ENCODE results near the gene ARHGAP22. TPM values are rescaled to one million over a fixed set of nuclear protein-coding genes. Genes with fewer than 3 reads are reported as not detected.

ARHGAP22 gene
- total RNA-seq, 1 experiment from 2014 or later: 3.0 TPM

DNA sequence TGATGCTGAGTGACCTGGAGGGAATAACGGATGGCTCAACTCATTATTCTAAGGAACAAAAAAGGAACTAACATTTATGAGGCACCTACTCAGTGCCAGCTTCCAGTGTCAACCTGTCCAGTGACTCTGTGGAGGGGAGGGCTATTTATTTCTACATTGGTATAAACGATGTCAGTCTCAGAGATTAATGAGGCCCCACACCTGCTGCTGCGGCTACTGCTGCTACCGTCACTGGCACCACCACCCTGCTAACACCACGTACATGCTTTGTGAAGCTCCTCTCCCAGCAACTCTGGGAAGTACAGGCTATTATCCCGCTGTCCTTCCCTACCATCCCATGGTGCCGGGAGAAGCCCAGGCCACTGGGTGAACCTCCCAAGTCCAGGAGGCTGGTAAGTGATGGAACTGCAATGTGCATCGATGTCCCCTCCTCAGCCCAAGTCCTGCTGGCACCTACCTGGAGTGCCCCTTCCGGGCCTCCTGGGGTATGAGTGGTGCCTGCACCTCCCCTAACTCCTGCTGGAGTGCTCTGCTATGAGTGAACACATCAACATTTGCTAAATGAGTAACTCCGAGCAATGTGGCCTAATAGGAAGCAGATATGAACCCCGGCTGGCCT, 101.5 kb downstream of the ARHGAP22 start:
- no peak for DNase-seq (ENCODE audit: extremely low read depth, low read depth)

DNA sequence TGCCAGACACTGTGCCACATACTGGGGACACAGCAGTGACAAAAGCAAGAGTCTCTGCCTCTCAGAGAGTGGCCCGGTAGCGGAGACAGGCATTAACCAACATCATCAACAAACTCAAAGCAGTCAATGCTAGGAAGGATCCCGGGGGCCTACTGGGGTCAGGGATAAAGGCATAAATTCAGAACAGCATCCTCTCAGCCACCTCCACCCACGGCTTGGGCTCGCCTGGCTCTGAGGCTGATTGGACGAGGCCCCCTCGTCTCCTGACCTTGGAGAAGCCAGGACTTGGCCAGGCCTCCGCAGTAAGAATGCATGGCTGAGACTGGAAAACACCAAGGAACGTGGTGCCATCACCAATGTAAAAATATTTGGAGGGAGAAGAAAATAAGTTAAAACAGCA, 102.1 kb downstream of the ARHGAP22 start:
- DNase-seq (ENCODE audit: extremely low read depth, low read depth): no peak

DNA sequence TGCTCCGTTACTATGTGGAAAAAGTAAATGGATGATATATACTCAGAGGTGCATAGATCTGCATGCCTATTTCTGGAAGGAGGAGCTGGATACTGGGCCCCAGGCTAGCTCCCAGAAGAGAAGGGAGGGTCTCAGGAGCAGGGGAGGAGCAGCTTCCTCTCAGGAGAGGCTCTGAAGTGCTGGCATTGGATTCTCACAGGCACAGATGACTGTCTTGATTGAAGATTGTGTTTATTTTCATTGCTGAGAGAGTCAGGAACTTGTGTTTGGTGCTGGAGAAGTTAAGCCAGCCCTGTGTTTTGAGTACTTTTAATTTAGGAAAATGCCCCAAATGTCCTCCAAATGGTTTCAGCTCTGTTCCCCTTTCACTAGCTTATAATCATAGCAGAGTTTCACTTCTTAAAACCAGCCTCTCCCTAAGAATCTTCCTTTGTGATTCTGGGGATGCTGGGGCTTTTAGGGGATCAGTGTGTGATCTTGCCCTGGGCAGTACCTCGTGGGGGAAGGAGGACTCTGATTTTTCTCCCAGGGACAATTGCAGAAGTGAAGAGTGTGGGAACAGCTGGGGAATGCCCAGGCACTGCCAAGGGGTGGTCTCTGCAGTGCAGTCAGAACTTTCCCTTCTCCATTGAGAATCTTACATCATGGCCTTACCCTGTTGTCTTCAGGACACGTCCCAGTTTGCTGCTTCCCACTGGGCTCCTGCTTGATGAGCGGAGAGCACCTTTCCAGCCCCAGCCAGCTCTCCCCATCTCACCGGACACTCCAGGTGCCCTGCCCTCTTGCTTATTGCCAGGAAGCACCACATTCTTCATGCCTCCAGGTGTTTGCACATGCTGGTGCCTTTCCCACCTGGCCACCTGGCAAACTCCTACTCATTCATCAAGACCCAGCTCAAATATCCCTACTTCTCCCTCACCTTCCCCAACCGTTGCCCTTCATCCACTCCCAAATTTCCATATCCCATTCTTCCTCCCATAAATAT, 102.8 kb downstream of the ARHGAP22 start:
- no peak for DNase-seq (ENCODE audit: extremely low read depth, low read depth)

DNA sequence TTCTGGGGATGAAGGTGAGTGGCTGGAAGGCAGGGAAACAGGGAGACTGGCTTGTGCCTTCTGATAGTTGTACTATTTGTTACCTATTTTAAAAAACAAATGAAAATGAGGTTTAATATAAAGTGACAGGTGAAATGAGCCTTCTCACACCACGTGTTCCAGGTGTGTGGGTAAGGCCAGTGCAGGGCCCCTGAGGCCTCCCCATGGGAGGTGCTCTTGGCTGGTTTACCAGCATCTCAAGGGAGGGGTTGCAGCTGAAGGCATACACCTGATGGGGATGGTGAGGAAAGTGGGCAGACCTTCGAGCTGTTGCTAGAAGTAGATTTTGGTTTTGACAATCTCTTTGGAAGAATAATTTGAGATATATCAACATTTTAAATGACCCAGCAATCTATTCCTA, 103.6 kb downstream of the ARHGAP22 start:
- DNase-seq (ENCODE audit: extremely low read depth, low read depth): no peak

DNA sequence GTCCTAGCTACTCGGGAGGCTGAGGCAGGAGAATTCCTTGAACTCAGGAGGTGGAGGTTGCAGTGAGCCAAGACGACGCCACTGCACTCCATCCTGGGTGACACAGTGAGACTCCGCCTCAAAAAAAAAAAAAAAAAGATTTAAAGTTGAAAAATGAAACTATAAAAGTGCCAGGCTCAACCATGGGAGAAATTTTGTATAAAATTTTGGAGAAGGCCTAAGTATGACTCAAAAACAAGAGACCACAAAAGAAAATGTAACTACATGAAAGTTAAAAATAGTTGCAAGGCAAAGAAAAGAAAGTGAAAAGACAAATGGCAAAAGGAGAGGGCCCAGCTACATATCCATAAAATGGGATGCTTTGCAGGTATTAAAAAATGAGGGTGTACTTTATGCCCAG, 104.1 kb downstream of the ARHGAP22 start:
- DNase-seq (ENCODE audit: extremely low read depth, low read depth): no peak

DNA sequence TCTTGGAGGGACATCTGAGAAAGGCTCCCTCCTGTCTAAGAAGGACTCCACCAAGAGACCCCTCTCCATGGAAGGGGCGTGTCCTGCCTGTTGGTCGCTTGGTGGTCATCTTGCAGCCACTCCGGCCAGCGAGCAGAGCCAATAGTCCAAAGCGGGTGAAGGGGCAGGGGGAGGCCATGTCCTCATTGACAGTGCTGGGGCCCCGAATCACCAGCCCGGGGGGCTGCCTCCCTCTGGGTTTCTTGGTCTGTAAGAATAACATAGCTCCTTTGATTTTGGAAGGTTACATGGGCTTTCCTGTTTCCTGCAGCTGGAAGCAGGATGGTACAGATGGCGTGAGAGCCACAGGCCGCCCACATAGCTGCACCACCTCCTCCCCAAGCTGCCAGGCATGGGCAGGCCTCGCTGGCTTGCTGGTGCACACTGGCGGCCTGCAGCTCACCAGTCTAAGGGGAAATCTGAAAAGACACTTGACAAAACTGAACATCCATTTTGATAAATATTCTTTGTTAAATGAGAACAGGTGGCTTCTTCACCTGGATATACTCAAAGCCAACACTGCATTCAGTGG, 105.8 kb downstream of the ARHGAP22 start:
- no peak for DNase-seq (ENCODE audit: extremely low read depth, low read depth)

DNA sequence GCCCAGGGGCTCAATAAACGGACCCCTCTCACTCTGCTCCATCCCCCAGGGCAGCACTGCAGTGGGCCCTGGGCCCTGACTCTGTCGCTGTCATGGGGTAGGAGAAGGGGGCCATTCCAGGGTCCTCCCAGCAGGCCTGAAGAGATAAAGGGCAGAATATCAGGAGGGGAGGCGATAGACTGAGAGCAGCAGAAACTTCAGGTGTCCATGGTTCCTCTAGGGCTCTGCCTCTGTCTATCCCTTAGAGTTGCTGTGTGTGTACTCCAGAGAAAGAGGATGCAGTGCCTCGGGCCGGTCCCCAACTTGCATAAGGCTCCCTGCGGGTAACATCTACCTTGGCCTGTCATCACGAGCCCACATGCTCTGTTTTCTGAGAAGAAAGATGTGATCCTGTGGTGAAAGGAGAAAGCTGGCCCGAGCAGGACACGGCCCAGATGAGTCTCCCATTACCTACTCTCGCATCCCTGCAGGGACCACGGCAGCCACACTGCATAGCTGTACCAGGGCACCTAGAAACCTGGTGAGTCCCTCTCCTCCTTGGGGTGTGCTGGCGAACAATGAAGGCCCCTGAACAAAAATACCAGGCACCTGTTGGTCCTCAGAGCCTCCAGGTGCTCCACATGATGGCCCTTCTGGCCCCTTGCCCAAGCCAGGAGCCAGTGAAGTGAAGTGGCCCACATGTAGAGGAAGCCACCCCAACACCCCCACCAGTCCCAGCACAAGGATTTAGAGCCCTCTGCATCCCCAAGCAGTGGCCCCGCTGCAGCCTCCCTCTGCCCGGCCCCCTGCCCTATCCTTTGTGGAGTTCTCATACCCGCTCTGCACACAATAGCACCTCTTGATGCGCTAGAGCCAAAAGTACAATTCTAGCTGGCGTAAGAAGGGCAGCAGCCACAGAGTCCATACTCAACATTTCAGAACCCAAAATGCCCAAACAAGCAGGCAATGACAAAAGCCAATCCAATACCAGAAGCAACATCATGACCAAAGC, 106.8 kb downstream of the ARHGAP22 start:
- no peak for DNase-seq (ENCODE audit: extremely low read depth, low read depth)

DNA sequence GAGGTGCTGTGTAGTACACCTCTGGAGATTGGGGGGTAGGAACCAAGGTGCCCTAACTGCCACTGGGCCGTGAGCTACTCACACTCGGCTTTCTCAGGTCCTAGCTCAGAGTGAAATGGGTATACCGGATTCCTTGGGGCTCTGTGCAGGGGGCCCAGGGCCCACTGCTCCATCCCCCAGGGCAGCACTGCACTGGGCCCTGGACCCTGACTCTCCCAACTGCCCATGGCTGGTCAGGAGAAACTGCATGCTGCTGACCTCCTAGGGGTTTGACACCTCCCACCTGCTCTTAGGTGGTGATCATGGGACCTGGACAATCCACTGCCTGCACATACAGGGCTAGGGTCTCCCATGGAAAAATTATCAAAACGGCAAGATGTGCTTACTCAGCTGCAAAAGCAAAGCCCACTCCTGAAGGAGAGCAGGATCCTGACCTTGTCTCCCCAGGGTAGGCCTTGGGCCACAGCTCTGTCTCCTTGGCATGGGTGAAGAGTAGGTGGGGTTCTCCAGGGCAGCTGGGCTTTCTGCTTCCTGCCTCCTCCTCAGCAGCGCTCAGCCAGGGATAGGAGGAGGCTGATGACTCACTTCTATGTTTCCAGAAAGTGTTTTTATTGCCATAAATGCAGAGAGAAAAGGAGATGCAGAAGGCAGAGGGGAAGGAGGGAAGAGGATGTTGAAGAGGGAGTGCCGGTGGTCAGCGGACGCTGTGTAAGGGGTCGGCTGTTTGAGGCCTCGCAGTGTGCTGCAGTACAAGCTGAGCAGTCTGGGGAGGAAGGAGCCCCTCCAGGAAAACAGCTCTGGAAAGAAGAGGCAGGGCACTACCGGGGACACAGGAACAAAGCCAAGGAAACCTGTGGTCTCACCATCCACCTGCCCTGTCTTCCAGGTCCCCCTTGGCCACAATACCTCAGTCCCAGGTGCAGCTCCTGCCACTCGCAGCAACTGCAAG, 107.8 kb downstream of the ARHGAP22 start:
- no peak for DNase-seq (ENCODE audit: extremely low read depth, low read depth)

DNA sequence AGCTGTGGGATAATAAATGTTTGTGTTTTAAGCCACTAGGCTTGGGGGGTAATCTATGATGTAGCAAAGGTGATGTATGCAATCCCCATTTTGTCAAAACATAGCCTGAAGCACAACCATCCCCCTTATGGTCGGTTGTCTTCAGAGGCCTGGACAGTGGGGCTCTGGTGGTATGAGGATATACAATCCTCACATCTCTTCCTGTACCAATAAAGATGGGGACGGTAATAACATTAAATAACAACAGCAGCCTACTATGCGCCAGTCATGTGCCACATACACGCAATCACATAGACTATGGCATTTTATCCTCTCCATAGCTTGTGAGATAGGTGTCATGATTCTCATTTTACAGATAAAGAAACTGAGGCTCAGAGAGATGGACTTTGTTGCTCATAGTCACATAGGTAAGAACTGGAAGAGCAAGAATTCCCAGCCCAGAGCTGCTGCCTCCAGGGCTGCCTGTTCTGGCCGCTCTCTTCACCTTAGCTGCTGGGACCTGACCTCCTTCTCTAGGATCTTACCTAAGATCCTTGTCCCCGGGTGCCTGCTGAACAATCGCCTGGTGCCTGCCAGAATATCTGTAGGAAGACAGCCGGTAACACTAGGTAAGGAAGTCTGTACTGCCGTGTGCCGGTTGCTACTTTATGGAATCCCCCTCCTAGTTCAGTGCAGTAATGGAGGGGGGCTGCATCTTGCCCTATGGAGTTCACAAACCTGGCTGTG, 108.6 kb downstream of the ARHGAP22 start:
- no peak for DNase-seq (ENCODE audit: extremely low read depth, low read depth)

DNA sequence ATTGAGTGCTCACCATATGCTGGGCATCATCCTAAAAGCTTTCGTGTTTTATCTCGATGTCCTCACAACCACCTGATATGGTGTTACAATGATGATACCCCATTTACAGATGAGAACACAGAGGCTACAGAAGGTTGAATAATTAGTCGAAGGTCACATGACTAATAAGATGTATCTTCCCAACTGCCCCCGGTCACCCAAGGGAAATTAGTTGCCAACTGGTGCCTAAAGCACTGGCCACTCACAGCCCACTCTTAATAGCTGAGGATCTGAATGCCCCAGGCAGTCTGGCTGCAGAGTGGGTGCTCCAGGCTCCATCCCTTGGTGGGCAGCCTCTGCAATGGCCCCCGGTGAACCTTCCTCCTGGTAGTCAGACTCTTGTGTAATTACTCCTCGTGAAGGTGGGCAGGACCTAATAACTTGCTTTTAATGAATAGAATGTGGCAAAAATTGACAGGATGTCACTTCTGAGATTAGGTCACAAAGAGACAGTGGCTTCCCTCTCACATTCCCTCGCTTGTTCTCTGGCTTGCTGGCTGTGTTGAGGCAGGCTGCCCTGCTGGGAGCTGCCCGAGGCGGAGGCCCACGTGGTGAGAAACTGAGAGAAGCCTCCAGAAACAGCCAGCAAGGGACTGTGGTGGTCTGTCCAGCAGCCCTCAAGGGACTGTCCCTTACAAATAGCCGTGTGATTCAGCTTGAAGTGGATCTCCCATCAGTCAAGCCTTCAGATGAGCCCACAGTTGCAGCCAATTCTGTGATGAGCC, 109.4 kb downstream of the ARHGAP22 start:
- DNase-seq (ENCODE audit: extremely low read depth, low read depth): no peak

DNA sequence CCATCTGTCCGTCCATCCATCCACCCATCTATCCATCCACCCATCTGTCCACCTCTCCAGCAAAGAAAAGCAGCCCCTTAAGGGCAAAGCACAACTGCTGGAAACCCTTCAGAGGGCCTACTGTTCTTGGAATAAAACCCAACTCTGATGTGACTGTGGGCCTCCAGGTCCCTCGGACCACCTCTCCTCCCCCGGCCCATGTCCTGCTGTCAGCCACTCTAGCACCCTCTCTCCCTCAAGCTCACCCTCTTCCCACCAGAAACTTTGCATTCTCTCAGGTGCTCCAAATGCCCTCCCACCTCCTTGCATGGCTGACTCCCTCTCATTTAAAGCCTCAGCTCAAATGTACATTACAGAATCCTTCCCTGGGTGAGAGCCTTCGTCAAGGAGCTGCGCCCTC, 110.3 kb downstream of the ARHGAP22 start:
- no peak for DNase-seq (ENCODE audit: extremely low read depth, low read depth)

DNA sequence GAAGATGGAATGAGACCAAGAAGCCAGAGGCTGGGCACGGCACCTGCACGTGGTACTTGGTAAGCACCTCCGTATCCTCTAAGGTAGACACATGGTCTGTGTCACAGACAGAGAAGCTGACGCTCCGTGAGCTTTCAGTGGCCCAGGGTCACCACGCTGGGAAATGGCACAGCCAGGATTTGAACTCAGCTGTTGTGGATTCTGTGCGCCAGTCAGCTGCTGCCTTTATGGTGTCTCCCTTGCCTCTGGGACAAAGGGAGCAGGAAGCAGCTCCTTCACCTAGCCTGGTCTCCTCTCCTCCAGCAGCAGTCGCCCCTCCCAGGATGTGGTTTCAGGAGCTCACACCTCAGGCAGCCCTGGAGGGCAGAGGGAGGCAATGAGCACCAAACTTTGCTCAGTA, 110.8 kb downstream of the ARHGAP22 start:
- DNase-seq (ENCODE audit: extremely low read depth, low read depth): no peak

DNA sequence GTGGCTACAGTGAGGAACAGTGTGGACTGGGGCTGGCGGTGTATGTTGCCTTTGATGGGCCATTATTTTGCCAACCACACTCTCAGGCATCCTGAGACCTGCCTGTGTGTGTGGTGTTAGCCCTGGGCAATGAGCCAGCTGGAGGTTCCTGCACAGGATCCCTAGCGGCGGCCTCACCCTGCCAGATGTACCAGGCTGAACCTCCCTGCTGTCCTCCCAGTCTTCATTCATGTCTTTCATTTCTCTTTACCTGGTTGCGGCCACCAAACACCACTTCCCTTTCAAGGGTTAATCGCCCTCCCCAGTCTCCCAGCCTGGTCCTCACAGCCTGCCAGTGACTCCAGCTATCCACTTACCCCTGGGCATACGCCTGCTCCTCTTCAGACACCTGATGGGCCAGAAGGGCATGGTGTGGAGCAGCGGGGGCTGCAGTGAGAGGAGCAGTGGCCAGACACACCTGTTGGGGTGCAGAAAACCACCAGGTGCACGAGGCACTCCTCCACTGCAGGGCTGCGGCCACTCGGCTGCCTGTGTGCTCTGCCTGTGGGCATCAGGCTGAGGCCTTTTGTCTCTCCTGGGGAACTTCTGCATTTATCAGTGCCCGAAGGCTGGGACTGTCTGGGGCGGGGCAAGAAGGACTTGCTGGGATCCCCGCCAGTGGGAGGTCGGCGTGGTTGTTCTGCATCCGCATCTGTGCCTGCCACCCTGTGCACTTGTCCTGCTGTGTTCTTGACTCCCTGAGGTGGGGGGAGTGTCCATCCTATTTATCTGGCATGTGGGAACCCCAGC, 111.6 kb downstream of the ARHGAP22 start:
- DNase-seq (ENCODE audit: extremely low read depth, low read depth): no peak

DNA sequence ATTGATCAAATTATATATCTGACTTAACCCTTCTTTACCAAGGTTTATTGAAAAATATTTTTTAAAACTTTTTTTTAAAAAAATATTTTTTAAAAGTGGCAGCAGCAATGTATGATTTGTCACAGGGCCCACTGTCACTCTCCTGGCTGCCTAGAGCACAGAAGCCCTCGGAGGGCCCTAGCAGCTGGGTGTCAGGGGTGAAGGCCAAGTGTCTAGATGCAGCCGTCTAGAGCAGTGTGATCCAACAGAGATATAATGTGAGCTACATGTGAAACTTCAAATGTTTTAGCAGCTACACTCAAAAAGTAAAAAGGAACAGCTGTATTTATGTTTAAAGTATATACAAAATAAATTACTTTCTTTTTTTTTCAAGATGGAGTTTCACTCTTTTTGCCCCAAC, 112.7 kb downstream of the ARHGAP22 start:
- DNase-seq (ENCODE audit: extremely low read depth, low read depth): no peak

DNA sequence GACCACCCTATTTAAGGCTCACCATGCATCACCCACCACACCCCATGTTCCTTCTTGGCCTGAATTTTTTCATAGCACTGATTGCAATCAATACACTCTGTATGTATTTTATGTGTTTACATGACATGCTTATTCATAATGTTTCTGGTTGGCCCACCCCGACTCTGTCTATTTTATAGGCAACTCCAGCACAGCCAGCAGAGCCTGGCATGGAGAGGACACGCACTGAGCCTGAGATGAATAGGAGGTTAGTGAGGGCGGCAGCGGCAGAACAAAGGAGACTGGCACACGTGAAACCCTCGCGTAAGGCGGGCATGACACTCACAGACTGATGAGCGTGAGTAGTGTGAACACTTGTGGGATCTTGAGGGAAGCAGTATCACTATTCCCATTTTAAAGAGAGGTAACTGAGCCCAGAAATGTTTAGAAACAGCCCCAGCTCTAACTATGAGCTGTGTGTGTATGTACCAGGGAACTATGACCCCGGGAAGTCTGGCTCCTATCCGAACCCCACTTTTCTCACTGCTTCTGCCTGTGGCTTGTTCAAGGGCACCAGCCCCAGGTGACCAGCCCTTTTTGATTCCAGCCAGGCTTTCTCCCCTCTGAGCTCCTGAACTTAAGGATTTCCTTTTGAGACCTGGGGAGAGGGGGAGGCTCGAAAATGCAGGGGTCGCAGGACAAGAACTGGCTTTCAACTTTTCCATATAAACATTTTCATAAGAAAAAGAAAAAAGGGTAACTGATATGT, 113.3 kb downstream of the ARHGAP22 start:
- DNase-seq (ENCODE audit: extremely low read depth, low read depth): no peak

DNA sequence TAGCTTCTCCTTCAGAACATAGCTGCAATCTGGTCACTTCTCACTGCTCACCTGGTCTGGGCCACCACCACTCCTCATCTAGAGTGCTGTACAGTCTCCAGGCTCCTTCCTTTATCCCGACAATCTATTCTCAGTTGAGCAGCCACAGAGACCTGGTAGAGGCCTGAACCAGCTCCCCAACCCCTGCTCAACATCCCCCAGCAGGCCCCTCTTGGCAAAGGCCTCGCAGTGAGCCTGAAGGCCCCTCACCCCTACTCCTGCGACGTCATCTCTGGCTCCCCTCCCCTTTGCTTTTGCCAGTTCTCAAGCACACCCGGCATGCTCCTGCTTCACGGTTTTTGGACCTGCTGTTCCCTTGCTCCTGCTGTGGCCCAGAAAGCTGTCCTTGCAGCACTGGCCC, 113.9 kb downstream of the ARHGAP22 start:
- DNase-seq (ENCODE audit: extremely low read depth, low read depth): no peak

DNA sequence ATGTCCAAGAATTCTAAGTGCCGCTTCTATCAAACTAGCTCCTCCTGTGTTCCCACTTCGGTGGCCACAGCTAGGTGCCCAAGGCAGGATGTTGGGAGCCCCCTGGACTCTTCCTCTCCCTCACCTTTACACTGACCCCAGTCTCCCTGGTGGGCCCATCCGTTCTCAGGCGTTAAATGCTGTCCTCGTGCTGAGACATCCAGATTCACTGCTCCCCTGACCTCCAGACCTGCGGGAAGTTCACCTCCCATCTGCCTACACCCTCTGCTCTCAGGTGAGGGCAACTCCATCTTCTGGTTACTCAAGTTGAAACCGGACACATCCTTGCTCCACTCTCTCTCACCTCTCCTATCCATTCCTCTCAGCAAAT, 114.3 kb downstream of the ARHGAP22 start:
- DNase-seq (ENCODE audit: extremely low read depth, low read depth): no peak
